Activated CD4-positive, alpha-beta T cell treated with anti-CD3 and anti-CD28 coated beads for 4 hours (primary cell): ENCODE measurements around the gene PAWR.
"Not testable (repeated sequence)": the region's sequence is repeated elsewhere in the genome, so short reads cannot be mapped to it uniquely, and the experiment has no call there.

ENCODE experiments used
- DNase-seq, 2 donors: peaks; one replicate each; pipeline ENCODE4 v3.0.0-alpha.2; 2020

The PAWR gene

GRCh38 chr12:79645235-79645630, 45.5 kb downstream of the PAWR start:
- no peak for DNase-seq

- no peak for DNase-seq
Observed at GRCh38 chr12:79644274-79645234, 46.2 kb downstream of the PAWR start.

- no peak for DNase-seq
Observed at GRCh38 chr12:79643821-79644220, 46.9 kb downstream of the PAWR start.

GRCh38 chr12:79638490-79638889, 52.3 kb downstream of the PAWR start:
- no peak for DNase-seq

GRCh38 chr12:79637093-79637492, 53.7 kb downstream of the PAWR start:
- DNase-seq: no peak

GRCh38 chr12:79635676-79636075, 55.1 kb downstream of the PAWR start:
- no peak for DNase-seq

- DNase-seq: no peak
Observed at GRCh38 chr12:79634957-79635471, 55.8 kb downstream of the PAWR start.

GRCh38 chr12:79629561-79629960, 61.2 kb downstream of the PAWR start:
- DNase-seq: no peak

- not testable (repeated sequence) for DNase-seq
Observed at GRCh38 chr12:79626735-79627134, 64.0 kb downstream of the PAWR start.

- DNase-seq: no peak
Observed at GRCh38 chr12:79624378-79624777, 66.4 kb downstream of the PAWR start.

- no peak for DNase-seq
Observed at GRCh38 chr12:79619872-79620562, 70.7 kb downstream of the PAWR start.

- DNase-seq: no peak
Observed at GRCh38 chr12:79618848-79619404, 71.8 kb downstream of the PAWR start.

- DNase-seq: no peak
Observed at GRCh38 chr12:79617696-79618095, 73.1 kb downstream of the PAWR start.

- no peak for DNase-seq
Observed at GRCh38 chr12:79615596-79616560, 74.9 kb downstream of the PAWR start.

GRCh38 chr12:79614730-79615129, 76.0 kb downstream of the PAWR start:
- no peak for DNase-seq

GRCh38 chr12:79601908-79602307, 88.9 kb downstream of the PAWR start:
- no peak for DNase-seq

- DNase-seq: no peak
Observed at GRCh38 chr12:79597910-79598309, 92.9 kb downstream of the PAWR start.

GRCh38 chr12:79596719-79597350, 93.9 kb downstream of the PAWR start:
- DNase-seq: no peak

GRCh38 chr12:79595273-79595672, 95.5 kb downstream of the PAWR start:
- DNase-seq: no peak

- no peak for DNase-seq
Observed at GRCh38 chr12:79592865-79593264, 97.9 kb downstream of the PAWR start.

- DNase-seq: no peak
Observed at GRCh38 chr12:79591988-79592387, 98.8 kb downstream of the PAWR start.

- no peak for DNase-seq
Observed at GRCh38 chr12:79590751-79591150, 100.0 kb downstream of the PAWR start.
